Karpas-422 (cell line): ENCODE data around the gene ACSL6. TPM values are rescaled to one million over a fixed set of nuclear protein-coding genes. Genes with fewer than 3 reads are reported as not detected.

Source experiments
- DNase-seq: peaks from one replicate; pipeline ENCODE4 v3.0.0-alpha.2; 2015
- H2AFZ ChIP-seq: fragments of 200-600 bp; sonication (generic); 2 replicates; pipeline ENCODE4 v1.6.1; 2014; ENCODE audit warnings: antibody characterized with exemption, low read length, mixed read lengths
- H3K27ac ChIP-seq: fragments of 200-600 bp; sonication (generic); 2 replicates; pipeline ENCODE4 v1.5.1; 2014; ENCODE audit warnings: mild to moderate bottlenecking, low read length, moderate library complexity
- H3K27me3 ChIP-seq: fragments of 200-600 bp; sonication (generic); 2 replicates; pipeline ENCODE4 v1.6.1; 2014; ENCODE audit warnings: low read length, mixed read lengths
- H3K36me3 ChIP-seq: fragments of 200-600 bp; sonication (generic); 2 replicates; pipeline ENCODE4 v1.6.1; 2014; ENCODE audit warnings: low read length, mixed read lengths; ENCODE audit not compliant: insufficient read depth
- H3K4me1 ChIP-seq: fragments of 200-600 bp; sonication (generic); 2 replicates; pipeline ENCODE4 v1.6.1; 2014; ENCODE audit warnings: mild to moderate bottlenecking, low read length, mixed read lengths
- H3K4me2 ChIP-seq: fragments of 200-600 bp; sonication (generic); 2 replicates; pipeline ENCODE4 v1.6.1; 2014; ENCODE audit warnings: low read length, low read depth, mild to moderate bottlenecking; ENCODE audit not compliant: poor library complexity, severe bottlenecking
- H3K4me3 ChIP-seq: fragments of 200-600 bp; sonication (generic); 2 replicates; pipeline ENCODE4 v1.5.1; 2014; ENCODE audit warnings: mild to moderate bottlenecking, antibody characterized with exemption, low read length, mixed read lengths
- H3K79me2 ChIP-seq: fragments of 200-600 bp; sonication (generic); 2 replicates; pipeline ENCODE4 v1.6.1; 2014; ENCODE audit warnings: mild to moderate bottlenecking, low read length, mixed read lengths
- H3K9ac ChIP-seq: fragments of 200-600 bp; sonication (generic); 2 replicates; pipeline ENCODE4 v1.6.0; 2014; ENCODE audit warnings: low read length
- H3K9me2 ChIP-seq: fragments of 200-600 bp; sonication (generic), shearing (Covaris generic); replicated peaks from 2 replicates; pipeline ENCODE4 v1.6.0; 2014; ENCODE audit warnings: mild to moderate bottlenecking, low read length, moderate library complexity; ENCODE audit not compliant: insufficient read depth
- H3K9me3 ChIP-seq: fragments of 300-700, 200-600 bp; sonication (generic); 2 replicates; pipeline ENCODE4 v1.6.1; 2014; ENCODE audit warnings: low read length, mixed read lengths
- H4K20me1 ChIP-seq: fragments of 200-600 bp; sonication (generic); 2 replicates; pipeline ENCODE4 v1.6.1; 2014; ENCODE audit warnings: mild to moderate bottlenecking, antibody characterized with exemption, low read length, low read depth; ENCODE audit not compliant: insufficient read depth
- total RNA-seq: library from RNA; depleted of rRNA; stranded (reverse); fragments of >200 nt; shearing (Covaris generic); gene quantifications from 2 replicates; pipeline ENCODE4 v1.2.3, GENCODE V29; 2014; ENCODE audit warnings: low replicate concordance

Gene ACSL6
- total RNA-seq, 1 experiment from 2014 or later, result not detected

- Histone ChIP-seq H3K9ac (no peak overlapping the region), H4K20me1 (no peaks in the 10 kb centered on the region), H2AFZ (no peak overlapping the region), H3K27me3 (no peaks in the 10 kb centered on the region), H3K27ac (no peak overlapping the region), H3K4me1 (peaks cover 5% of the 10 kb centered on the region), H3K4me2 (no peak overlapping the region), H3K36me3 (no peaks in the 10 kb centered on the region), H3K79me2 (no peaks in the 10 kb centered on the region), H3K9me3 (no peaks in the 10 kb centered on the region), H3K9me2 (no peaks in the 10 kb centered on the region), H3K4me3 (no peak overlapping the region)
- DNase-seq, result no peak
Measured at GRCh38 chr5:131991593-131992324, 19.7 kb downstream of the ACSL6 start.

DNA sequence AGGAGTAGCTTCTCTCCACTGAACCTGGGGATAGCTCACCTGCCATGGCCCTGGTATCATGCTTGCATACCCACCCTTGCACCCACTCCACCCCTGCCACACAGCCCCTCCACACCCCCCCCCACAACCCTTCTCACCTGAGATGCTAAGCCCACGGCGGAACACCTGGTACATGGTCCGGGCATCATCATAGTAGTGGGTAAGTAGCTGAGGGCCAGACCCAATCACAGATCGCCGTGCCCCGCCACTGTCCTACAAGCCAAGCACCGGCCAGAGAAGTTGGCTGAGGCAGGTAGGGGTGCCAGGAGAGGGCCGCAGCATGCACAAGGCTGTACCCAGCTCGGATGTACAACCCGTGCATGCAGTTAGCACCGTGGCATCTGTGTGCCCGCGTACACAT is 20.7 kb downstream of the ACSL6 start:
- no peak overlapping the region for H2AFZ ChIP-seq
- H3K4me2 ChIP-seq, result no peak overlapping the region
- no peaks in the 10 kb centered on the region for H3K9me2 ChIP-seq
- H3K27me3 ChIP-seq, result no peaks in the 10 kb centered on the region
- no peaks in the 10 kb centered on the region for H3K36me3 ChIP-seq
- DNase-seq, result no peak
- H3K9ac ChIP-seq, result no peak overlapping the region
- H3K9me3 ChIP-seq, result no peaks in the 10 kb centered on the region
- no peak overlapping the region for H3K4me3 ChIP-seq
- H4K20me1 ChIP-seq, result no peaks in the 10 kb centered on the region
- H3K4me1 ChIP-seq, result no peaks in the 10 kb centered on the region; the same call in 1 of the 2 replicates
- no peak overlapping the region for H3K27ac ChIP-seq
- no peaks in the 10 kb centered on the region for H3K79me2 ChIP-seq

GRCh38 chr5:131988601-131989000 is 22.9 kb downstream of the ACSL6 start:
- DNase-seq, result no peak
- Histone ChIP-seq H3K4me3 (no peak overlapping the region), H3K79me2 (no peaks in the 10 kb centered on the region), H3K9ac (no peak overlapping the region), H3K9me2 (no peaks in the 10 kb centered on the region), H3K27ac (no peak overlapping the region), H3K9me3 (no peaks in the 10 kb centered on the region), H3K27me3 (no peaks in the 10 kb centered on the region), H3K36me3 (no peaks in the 10 kb centered on the region), H4K20me1 (no peaks in the 10 kb centered on the region), H3K4me2 (no peak overlapping the region), H3K4me1 (no peaks in the 10 kb centered on the region), H2AFZ (no peak overlapping the region)

GRCh38 chr5:131987251-131987650 is 24.2 kb downstream of the ACSL6 start:
- DNase-seq, result no peak
- Histone ChIP-seq H3K27ac (no peak overlapping the region), H3K9me3 (no peaks in the 10 kb centered on the region), H3K27me3 (no peaks in the 10 kb centered on the region), H3K4me2 (no peak overlapping the region), H3K79me2 (no peaks in the 10 kb centered on the region), H3K4me3 (no peak overlapping the region), H3K9ac (no peak overlapping the region), H3K4me1 (no peaks in the 10 kb centered on the region), H3K9me2 (no peaks in the 10 kb centered on the region), H4K20me1 (no peaks in the 10 kb centered on the region), H2AFZ (no peak overlapping the region), H3K36me3 (no peaks in the 10 kb centered on the region)

GRCh38 chr5:131986161-131986912 is 25.1 kb downstream of the ACSL6 start:
- Histone ChIP-seq H3K4me2 (no peak overlapping the region), H3K36me3 (no peaks in the 10 kb centered on the region), H3K4me3 (no peak overlapping the region), H3K27me3 (no peaks in the 10 kb centered on the region), H3K9me3 (no peaks in the 10 kb centered on the region), H3K4me1 (no peaks in the 10 kb centered on the region), H3K27ac (no peak overlapping the region), H3K9ac (no peak overlapping the region), H4K20me1 (no peaks in the 10 kb centered on the region), H2AFZ (no peak overlapping the region), H3K9me2 (no peaks in the 10 kb centered on the region), H3K79me2 (no peaks in the 10 kb centered on the region)
- no peak for DNase-seq

DNA sequence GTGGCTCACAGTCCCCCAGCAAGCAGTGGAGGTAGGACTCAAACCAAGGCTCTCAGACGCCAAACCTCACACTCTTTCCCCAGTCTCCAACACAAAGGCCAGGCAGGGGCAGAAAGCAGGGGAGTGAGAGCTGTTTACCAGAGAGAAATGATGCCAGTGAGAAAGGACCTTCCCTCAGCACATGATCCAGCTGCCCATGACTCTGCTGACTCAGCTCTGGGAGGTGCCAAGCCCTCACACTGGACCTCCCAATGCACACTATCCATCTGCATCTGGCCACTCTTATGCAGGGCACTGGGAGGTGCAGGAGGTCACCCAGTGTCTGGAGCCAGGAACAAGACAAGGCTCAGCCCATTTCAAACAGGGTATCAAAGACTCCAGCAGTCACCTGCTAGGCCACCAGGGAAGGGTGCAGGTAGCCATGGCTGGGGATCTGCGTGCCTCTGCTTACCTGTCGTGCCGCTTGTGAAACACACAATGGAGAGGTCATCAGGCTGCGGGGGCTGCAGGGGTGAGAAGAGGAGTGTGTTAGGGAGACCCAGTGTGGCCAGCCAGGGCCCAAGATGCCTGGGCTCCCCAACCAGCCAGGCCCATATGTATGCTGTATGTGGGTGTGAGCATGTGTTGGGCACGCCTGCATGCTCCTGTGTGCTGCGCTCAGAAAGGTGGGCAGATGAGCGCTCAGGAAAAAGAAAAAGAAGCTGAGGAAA is 26.3 kb downstream of the ACSL6 start:
- Histone ChIP-seq H4K20me1 (no peaks in the 10 kb centered on the region), H3K79me2 (no peaks in the 10 kb centered on the region), H3K9ac (no peak overlapping the region), H3K27me3 (no peaks in the 10 kb centered on the region), H3K27ac (no peak overlapping the region), H3K4me1 (no peaks in the 10 kb centered on the region), H2AFZ (no peak overlapping the region), H3K9me2 (no peaks in the 10 kb centered on the region), H3K4me2 (no peak overlapping the region), H3K36me3 (no peaks in the 10 kb centered on the region), H3K4me3 (no peak overlapping the region), H3K9me3 (no peaks in the 10 kb centered on the region)
- no peak for DNase-seq

DNA sequence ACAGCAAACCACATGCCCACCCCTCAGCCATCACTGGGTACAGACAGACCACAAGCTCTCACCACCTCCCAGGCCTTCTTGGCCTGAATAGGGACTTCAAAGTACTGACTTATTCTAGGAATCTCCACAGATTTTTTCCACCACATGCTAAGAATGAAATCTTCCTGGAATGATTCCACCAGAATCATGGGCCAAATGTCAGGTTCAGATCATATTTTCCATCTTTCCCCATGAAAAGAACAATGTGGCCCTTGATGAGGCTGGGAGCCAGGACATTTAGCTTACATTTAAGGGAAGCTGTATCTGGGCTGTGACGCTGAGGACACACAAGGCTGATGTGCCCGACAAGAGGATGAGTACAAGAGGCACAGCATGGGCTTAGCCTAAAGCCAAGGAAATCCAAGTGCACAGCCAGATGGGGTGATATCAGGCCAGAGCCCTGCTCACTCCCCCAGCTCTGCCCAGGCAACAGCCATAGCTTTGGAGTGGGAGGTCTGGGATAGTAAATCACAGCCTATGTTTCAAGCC is 28.1 kb downstream of the ACSL6 start:
- Histone ChIP-seq H3K27me3 (no peaks in the 10 kb centered on the region), H3K9me3 (no peaks in the 10 kb centered on the region), H2AFZ (no peak overlapping the region), H3K9ac (no peak overlapping the region), H3K4me3 (no peak overlapping the region), H3K36me3 (no peaks in the 10 kb centered on the region), H3K4me2 (no peak overlapping the region), H3K79me2 (no peaks in the 10 kb centered on the region), H4K20me1 (no peaks in the 10 kb centered on the region), H3K4me1 (no peaks in the 10 kb centered on the region), H3K9me2 (no peaks in the 10 kb centered on the region), H3K27ac (no peak overlapping the region)
- DNase-seq, result no peak

- Histone ChIP-seq H3K9ac (no peak overlapping the region), H3K27ac (no peak overlapping the region), H3K36me3 (no peaks in the 10 kb centered on the region), H3K9me2 (no peaks in the 10 kb centered on the region), H3K9me3 (no peaks in the 10 kb centered on the region), H3K79me2 (no peaks in the 10 kb centered on the region), H3K4me1 (no peaks in the 10 kb centered on the region), H3K4me2 (no peak overlapping the region), H4K20me1 (no peaks in the 10 kb centered on the region), H3K4me3 (no peak overlapping the region), H3K27me3 (no peaks in the 10 kb centered on the region), H2AFZ (no peak overlapping the region)
- no peak for DNase-seq
Measured at GRCh38 chr5:131981516-131981915, 29.9 kb downstream of the ACSL6 start.
